Loucy (cell line): ENCODE measurements around the gene IBA57.

ENCODE experiments used
- EZH2phosphoT487 ChIP-seq: fragments of 200-600 bp; IDR thresholded peaks from 2 replicates; pipeline ENCODE4 v1.6.1; 2018; ENCODE audit warnings: antibody characterized with exemption, mild to moderate bottlenecking, moderate library complexity, borderline replicate concordance
- TF ChIP-seq, protein P1 (sequence below): fragments of 200-600 bp; sonication (generic); conservative IDR thresholded peaks from 2 replicates; pipeline ENCODE4 v1.5.1; 2014; ENCODE audit warnings: mild to moderate bottlenecking, antibody characterized with exemption, low read length

- TF ChIP-seq, protein P1, sequence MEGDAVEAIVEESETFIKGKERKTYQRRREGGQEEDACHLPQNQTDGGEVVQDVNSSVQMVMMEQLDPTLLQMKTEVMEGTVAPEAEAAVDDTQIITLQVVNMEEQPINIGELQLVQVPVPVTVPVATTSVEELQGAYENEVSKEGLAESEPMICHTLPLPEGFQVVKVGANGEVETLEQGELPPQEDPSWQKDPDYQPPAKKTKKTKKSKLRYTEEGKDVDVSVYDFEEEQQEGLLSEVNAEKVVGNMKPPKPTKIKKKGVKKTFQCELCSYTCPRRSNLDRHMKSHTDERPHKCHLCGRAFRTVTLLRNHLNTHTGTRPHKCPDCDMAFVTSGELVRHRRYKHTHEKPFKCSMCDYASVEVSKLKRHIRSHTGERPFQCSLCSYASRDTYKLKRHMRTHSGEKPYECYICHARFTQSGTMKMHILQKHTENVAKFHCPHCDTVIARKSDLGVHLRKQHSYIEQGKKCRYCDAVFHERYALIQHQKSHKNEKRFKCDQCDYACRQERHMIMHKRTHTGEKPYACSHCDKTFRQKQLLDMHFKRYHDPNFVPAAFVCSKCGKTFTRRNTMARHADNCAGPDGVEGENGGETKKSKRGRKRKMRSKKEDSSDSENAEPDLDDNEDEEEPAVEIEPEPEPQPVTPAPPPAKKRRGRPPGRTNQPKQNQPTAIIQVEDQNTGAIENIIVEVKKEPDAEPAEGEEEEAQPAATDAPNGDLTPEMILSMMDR, result no peak
- no peak for TF ChIP-seq EZH2phosphoT487
These were observed 44.6 kb downstream of the IBA57 start for GRCh38 chr1:228210076-228210651.
